Measurements from ENCODE around the gene WDFY4. TPM values are rescaled to one million over a fixed set of nuclear protein-coding genes. Genes with fewer than 3 reads are reported as not detected.

The WDFY4 gene
- total and polyA plus RNA-seq, 8 donors: 2.8 to 23.6 (median 4.8) TPM

DNA sequence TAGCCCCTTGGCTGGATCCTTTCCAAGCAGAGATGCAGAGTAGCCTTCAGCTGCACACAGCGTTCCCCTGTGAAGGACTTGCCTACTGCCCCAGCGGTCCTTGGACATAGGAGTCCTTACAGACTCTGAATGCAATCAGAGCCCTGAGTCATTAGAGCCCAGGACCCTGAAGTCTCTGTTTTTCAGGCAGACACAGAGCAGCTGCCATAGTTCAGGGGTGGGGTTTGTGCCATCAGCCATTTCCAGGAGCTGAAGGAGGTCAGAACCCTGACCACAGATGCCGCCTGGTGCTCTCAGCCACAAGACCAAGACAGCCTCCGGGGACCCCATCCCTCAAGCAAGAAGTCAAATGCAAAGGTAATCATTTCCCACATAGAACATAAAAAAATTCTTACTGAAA lies 32.8 kb upstream of the WDFY4 start:
- TF ChIP-seq, protein P1, sequence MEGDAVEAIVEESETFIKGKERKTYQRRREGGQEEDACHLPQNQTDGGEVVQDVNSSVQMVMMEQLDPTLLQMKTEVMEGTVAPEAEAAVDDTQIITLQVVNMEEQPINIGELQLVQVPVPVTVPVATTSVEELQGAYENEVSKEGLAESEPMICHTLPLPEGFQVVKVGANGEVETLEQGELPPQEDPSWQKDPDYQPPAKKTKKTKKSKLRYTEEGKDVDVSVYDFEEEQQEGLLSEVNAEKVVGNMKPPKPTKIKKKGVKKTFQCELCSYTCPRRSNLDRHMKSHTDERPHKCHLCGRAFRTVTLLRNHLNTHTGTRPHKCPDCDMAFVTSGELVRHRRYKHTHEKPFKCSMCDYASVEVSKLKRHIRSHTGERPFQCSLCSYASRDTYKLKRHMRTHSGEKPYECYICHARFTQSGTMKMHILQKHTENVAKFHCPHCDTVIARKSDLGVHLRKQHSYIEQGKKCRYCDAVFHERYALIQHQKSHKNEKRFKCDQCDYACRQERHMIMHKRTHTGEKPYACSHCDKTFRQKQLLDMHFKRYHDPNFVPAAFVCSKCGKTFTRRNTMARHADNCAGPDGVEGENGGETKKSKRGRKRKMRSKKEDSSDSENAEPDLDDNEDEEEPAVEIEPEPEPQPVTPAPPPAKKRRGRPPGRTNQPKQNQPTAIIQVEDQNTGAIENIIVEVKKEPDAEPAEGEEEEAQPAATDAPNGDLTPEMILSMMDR (IDR thresholded peaks at IDR 0.05): no peak
- H3K27me3 ChIP-seq: peaks cover 0 to 38% of the 10 kb centered on the region in 2 donors
- intact Hi-C loops (cut with DNase I): loop anchor here in 1 of 2 donors (10.0 kb wide), 1 partner anchor 863 kb away; no protein-coding TSS in a partner anchor

DNA sequence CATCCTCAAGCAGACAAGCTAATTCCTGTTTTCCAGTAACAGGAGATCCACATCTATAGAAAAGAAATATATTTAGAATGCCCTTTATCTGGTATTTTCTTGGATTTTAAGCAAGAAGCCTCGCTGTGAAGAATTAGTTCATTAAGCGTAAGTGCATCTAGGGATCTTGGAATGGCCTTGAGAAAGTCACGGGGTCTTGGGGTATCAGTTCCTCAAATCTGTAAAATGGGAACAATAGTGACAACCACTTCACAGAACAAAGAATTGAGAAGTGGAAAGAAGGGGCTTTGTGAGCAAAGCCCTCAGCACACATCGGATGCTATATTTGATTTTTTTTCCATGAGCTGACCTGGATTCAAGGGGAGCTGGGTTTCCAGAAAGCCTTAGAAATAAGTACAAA lies 32.3 kb upstream of the WDFY4 start:
- peaks cover 0 to 44% of the 10 kb centered on the region in 2 donors for H3K27me3 ChIP-seq
- intact Hi-C loops (cut with DNase I): loop anchor here in 1 of 2 donors (10.0 kb wide), 1 partner anchor 862 kb away; no protein-coding TSS in a partner anchor
- no peaks in the 10 kb centered on the region for H3K9me3 ChIP-seq
- DNase-seq: no peak
- TF ChIP-seq, protein P1 (IDR thresholded peaks at IDR 0.05): no peak
- H3K4me3 ChIP-seq: peak overlapping the region in 1 of 2 donors; percentile 6
- H3K36me3 ChIP-seq: no peaks in the 10 kb centered on the region
- no peak overlapping the region for H3K27ac ChIP-seq
- ATAC-seq: no peak
- peaks cover 6 to 22% of the 10 kb centered on the region in 2 donors for H3K4me1 ChIP-seq

More for the DNA sequence above, 32.8 kb upstream of the WDFY4 start:
- H3K27ac ChIP-seq: no peak overlapping the region
- no peaks in the 10 kb centered on the region for H3K36me3 ChIP-seq
- DNase-seq (no peak), ATAC-seq (no peak)
- H3K4me1 ChIP-seq: peaks cover 6 to 22% of the 10 kb centered on the region in 2 donors
- H3K9me3 ChIP-seq: no peaks in the 10 kb centered on the region
- H3K4me3 ChIP-seq: peak overlapping the region in 1 of 2 donors; percentile 6

DNA sequence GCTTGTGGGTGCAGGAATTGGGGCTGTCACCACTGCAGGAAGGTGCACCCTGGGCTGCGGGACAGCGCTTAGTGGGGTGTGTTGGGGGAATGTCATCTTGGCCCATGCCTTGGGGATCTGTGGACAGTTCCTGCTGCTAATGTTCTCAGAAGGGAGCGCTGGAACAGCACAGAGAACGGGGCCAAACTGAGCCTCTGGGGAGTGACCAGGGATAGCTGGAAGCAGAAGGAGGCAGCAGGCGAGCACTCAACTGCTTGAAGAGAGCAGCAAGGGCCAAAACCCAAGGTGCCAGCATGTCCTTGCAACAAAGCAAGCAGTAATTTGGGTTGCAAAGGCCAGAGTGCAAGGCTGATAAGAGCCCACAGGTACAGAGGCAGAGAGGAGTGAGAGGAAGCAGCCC lies 31.3 kb upstream of the WDFY4 start:
- ATAC-seq: no peak
- no peak for DNase-seq
- Histone ChIP-seq H3K27ac (no peak overlapping the region), H3K9me3 (no peaks in the 10 kb centered on the region), H3K4me1 (peaks cover 6 to 22% of the 10 kb centered on the region in 2 donors), H3K4me3 (no peak overlapping the region), H3K36me3 (no peaks in the 10 kb centered on the region), H3K27me3 (peaks cover 0 to 51% of the 10 kb centered on the region in 2 donors)
- intact Hi-C loops (cut with DNase I): loop anchor here in 1 of 2 donors (10.0 kb wide), 1 partner anchor 861 kb away; no protein-coding TSS in a partner anchor
- TF ChIP-seq, protein P1 (IDR thresholded peaks at IDR 0.05): no peak

DNA sequence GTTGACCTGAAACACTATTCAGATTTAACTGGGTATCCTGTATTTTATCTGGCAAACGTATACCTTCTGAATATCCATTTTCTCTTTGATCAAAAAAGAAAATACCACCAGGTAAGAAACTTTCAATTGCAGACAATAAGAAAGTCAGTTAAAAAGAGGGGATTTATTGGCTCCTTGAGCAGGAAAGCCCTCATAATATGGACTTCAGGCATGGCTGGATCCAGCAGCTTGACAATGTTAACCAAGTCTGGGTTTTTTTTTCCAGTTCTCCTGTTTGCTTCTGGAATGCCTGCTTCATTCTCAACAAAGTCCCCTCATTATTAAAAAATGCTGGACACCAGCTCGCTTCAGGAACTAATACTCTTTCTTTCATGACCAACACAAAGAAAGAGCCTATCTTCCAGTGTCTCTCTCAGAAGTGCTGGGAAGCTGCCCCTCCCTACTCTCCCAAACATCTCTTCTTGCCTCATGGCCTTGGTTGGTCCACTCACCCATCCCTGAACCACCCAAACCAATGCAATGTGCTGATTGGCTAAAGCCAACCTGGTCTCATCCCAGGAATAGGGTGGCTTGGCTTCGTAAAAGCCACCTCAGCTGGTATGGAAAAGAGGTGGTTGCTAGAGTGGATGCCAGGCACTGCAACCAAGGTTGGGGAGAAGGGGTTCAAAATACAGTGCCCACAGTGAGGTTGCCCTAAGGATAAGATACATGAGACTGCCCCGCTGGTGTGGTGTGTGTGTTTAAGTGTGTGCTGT lies 30.6 kb upstream of the WDFY4 start:
- no peak overlapping the region for H3K27ac ChIP-seq
- no peak overlapping the region for H3K4me3 ChIP-seq
- TF ChIP-seq, protein P1 (IDR thresholded peaks at IDR 0.05): no peak
- ATAC-seq (no peak), DNase-seq (no peak)
- no peaks in the 10 kb centered on the region for H3K9me3 ChIP-seq
- H3K36me3 ChIP-seq: no peaks in the 10 kb centered on the region
- H3K4me1 ChIP-seq: peaks cover 6 to 22% of the 10 kb centered on the region in 2 donors
- H3K27me3 ChIP-seq: peaks cover 0 to 51% of the 10 kb centered on the region in 2 donors
- intact Hi-C loops (cut with DNase I): loop anchor here in 1 of 2 donors (10.0 kb wide), 1 partner anchor 861 kb away; no protein-coding TSS in a partner anchor

All from left lung (tissue), 10 donors.